ENCODE measurements around the gene GOLT1A.
A peak's percentile ranks its signal among the peaks of the same experiment; 100 is the strongest.

GOLT1A gene

GRCh38 chr1:204216880-204217647 lies 3.3 kb upstream of the GOLT1A start:
- no peak for DNase-seq

GRCh38 chr1:204216236-204216635 lies 2.4 kb upstream of the GOLT1A start:
- DNase-seq = no peak

GRCh38 chr1:204212715-204213114 lies 1.1 kb downstream of the GOLT1A start:
- no peak for DNase-seq

GRCh38 chr1:204211046-204211445 lies 2.7 kb downstream of the GOLT1A start:
- no peak for DNase-seq

GRCh38 chr1:204207136-204207616 lies 6.6 kb downstream of the GOLT1A start:
- peak; percentile 90 for DNase-seq

GRCh38 chr1:204206121-204206520 lies 7.7 kb downstream of the GOLT1A start:
- DNase-seq = no peak

- DNase-seq = no peak
Measured at GRCh38 chr1:204205486-204205885, 8.3 kb downstream of the GOLT1A start.

GRCh38 chr1:204204944-204205343 lies 8.8 kb downstream of the GOLT1A start:
- DNase-seq = no peak

GRCh38 chr1:204203206-204203767 lies 10.5 kb downstream of the GOLT1A start:
- no peak for DNase-seq

GRCh38 chr1:204202481-204202880 lies 11.3 kb downstream of the GOLT1A start:
- no peak for DNase-seq

GRCh38 chr1:204201348-204202040 lies 12.3 kb downstream of the GOLT1A start:
- no peak for DNase-seq

- DNase-seq = no peak
Measured at GRCh38 chr1:204199579-204199978, 14.2 kb downstream of the GOLT1A start.

- DNase-seq = no peak
Measured at GRCh38 chr1:204198348-204199340, 15.1 kb downstream of the GOLT1A start.

- no peak for DNase-seq
Measured at GRCh38 chr1:204197068-204197467, 16.7 kb downstream of the GOLT1A start.

- DNase-seq = no peak
Measured at GRCh38 chr1:204196068-204196795, 17.6 kb downstream of the GOLT1A start, which contains the start of gene KISS1. TSS of gene KISS1 (minus strand) at chr1:204196491. CDS start at chr1:204192876, 3,615 bp downstream.

GRCh38 chr1:204194771-204195170 lies 19.0 kb downstream of the GOLT1A start:
- DNase-seq = no peak

- no peak for DNase-seq
Measured at GRCh38 chr1:204194080-204194479, 19.7 kb downstream of the GOLT1A start.

GRCh38 chr1:204192589-204193352 lies 21.0 kb downstream of the GOLT1A start:
- no peak for DNase-seq

GRCh38 chr1:204192046-204192445 lies 21.7 kb downstream of the GOLT1A start:
- no peak for DNase-seq

- no peak for DNase-seq
Measured at GRCh38 chr1:204191456-204191855, 22.3 kb downstream of the GOLT1A start.
